NCI-H1417 treated with DMSO at 0.1 percent for 48 hours (cell line): ENCODE data around the gene GCH1.
"Not testable (repeated sequence)": the region's sequence is repeated elsewhere in the genome, so short reads cannot be mapped to it uniquely, and the experiment has no call there.

Experiments used
- DNase-seq: peaks from one replicate; lab custom pipeline; 2025; lab: John Stamatoyannopoulos, UW

Gene GCH1

GRCh38 chr14:54908190-54908589 lies 5.6 kb upstream of the GCH1 start:
- DNase-seq, result no peak

- DNase-seq, result no peak
Observed at GRCh38 chr14:54906075-54906474, 3.4 kb upstream of the GCH1 start.

DNA sequence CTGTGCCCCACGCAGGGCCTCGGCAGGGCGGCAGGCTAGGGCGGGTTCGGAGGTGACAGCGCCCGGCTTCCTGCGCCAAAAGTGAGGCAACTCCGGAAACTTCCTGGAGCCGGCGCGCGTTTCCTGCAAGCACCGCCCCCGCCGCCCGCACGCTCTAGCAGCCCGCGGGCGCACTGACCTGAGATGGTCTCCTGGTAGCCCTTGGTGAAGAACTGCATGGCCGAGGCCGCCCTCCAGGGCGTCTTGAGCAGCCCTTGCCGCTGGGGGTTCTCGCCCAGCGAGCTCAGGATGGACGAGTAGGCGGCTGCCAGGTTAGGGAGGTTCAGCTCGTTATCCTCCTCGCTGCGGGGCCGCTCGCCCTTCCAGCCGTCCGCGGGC lies 494 bp downstream of the GCH1 start:
- DNase-seq, result no peak

- no peak for DNase-seq
Observed at GRCh38 chr14:54901380-54902142, 1.1 kb downstream of the GCH1 start.

DNA sequence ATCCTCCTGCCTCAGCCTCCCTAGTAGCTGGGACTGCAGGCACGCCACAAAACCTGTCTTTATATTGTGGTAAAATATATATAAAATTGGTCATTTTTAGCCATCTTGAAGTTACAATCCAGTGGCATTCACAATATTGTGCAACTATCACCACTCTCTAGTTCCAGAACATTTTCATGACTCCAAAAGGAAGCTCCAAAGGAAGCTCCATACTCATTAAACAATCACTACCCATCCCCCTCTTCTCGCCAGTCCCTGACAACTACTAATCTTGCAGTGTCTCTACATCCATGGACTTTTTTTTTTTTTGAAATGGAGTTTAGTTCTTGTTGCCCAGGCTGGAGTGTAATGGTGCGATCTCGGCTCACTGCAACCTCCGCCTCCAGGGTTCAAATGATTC lies 3.1 kb downstream of the GCH1 start:
- no peak for DNase-seq

GRCh38 chr14:54897809-54898555 lies 4.6 kb downstream of the GCH1 start:
- DNase-seq, result not testable (repeated sequence)

- no peak for DNase-seq
Observed at GRCh38 chr14:54895683-54896082, 6.9 kb downstream of the GCH1 start.

DNA sequence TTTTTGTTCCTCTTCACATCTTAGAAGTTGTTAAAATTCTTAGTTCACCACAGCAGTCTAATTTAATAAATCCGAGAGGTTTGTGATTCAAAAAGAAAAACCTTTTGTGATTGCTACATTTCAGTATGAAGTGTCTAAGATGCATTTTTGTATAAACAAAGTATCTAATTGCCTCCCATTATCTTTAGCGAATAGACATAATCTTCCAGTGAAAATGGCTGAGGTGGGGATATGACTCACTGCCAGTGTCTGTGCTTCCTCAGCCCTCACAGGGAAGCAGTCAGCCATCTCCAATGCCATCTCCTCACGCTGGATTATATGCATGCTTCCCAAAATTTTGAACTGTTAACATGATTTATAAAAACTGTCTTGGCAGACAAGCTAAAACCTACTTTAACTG lies 7.6 kb downstream of the GCH1 start:
- no peak for DNase-seq

- DNase-seq, result no peak
Observed at GRCh38 chr14:54893151-54893760, 9.4 kb downstream of the GCH1 start.

DNA sequence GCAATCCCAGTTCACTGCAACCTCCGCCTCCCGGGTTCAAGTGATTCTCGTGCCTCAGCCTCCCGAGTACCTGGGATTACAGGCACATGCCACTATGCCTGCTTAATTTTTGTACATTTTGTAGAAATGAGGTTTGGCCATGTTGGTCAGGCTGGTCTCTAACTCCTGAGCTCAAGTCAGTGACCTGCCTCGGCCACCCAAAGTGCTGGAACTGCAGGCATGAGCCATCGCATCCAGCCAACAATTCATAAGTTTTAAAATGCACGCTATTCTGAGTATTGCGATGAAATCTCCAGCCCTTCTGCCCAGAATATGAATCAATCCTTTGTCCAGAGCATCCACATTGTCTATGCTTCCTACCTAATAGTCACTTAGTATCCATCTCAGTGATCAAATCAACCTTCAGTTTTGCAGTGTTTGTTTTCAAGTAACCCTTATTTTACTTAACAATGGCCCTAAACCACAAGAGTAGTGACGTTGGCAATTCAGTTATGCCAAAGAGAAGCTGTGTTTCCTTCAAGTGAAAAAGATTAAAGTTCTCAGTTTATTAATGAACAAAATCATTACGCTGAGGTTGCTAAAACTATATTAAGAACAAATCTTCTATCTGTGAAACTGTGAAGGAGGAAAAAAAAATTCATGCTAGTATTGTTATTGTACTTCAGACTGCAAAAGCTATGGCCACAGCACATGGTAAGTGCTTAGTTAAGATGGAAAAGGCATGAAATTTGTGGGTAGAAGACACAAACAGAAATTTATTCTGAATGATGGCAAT lies 11.0 kb downstream of the GCH1 start:
- DNase-seq, result no peak

DNA sequence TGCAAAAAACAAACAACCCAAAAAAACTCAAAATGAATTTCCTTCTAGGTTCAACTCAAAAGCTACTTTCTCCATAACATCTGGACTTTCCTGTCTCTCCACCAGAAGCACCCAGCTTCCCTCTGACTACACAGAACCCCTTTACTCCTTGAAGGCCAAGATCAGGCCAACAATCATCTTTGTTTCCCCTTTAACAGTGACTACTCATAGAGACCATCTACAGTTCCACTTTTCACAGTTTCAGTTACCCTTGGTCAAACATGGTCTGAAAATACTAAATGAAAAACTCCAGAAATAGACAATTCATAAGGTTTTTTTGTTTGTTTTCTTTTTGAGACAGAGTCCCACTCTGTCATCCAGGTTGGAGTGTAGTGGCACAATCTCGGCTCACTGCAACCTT lies 11.8 kb downstream of the GCH1 start:
- no peak for DNase-seq

GRCh38 chr14:54889919-54890318 lies 12.7 kb downstream of the GCH1 start:
- no peak for DNase-seq

- no peak for DNase-seq
Observed at GRCh38 chr14:54882521-54882920, 20.1 kb downstream of the GCH1 start.

DNA sequence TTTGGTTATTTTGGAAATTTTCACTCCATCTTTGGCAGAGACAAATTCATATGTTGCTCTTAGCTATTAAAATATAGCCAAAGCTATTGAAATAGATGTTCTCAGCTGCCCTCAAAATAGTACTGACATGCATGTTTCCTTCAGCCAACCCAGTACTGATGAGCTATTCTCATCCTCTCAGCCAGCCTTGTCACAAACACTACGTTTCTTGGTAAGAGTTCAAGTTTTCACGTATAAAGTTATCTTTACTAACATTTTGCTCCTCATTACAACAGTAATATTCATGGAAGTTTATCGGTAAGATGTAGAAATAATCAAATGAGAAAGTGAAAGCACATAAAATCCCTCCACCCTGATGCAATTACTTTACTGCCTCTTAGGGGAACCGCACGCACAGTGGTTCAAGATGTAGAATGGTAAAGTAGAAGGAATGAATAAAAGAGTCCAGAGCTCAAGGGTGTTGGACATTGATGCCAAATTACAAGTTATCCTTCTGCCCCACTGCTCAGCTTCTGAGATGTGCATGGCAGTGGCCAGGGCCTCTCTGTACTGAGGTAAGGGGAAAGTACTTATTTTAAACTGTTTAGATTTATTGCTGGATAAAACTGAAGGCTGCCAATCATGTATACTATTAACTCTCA lies 20.7 kb downstream of the GCH1 start:
- no peak for DNase-seq

DNA sequence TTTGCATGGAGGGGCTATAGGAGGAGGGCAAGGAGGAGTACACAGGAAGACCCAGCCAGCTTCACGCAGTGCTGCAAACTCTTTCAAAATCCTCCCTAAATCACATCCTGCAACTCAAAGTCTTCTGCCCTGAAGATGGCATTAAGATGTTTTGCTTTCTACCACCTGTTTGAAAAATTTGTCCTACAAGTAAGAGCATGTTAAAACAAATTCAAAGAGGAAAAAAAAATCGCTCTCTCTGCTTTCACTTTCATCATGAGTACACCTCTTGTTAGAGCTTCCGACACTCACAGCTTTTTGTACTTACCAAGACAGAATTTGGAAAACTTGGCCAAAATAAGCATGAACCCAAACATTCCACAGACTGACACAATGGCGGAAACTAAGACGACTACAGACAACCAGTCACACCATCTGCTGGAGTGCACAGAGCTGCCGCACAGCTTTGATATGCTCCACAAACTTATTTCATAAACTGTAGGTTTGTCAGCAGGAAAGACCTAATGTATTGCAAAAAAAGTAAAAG lies 21.3 kb downstream of the GCH1 start:
- DNase-seq, result no peak

DNA sequence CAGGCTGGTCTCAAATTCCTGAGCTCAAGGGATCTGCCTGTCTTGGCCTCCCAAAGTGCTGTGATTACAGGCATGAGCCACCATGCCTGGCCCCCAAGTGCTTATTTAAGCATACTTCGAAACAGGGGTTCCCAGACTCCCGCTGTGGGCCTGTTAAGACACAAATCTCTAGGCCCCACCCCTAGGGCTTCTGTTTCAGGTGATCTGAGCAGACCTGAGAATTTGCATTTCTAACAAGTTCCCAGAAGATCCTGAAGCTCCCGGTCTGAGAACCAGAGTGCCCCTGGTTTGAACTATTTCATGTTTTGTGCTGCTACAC lies 25.0 kb downstream of the GCH1 start:
- no peak for DNase-seq

DNA sequence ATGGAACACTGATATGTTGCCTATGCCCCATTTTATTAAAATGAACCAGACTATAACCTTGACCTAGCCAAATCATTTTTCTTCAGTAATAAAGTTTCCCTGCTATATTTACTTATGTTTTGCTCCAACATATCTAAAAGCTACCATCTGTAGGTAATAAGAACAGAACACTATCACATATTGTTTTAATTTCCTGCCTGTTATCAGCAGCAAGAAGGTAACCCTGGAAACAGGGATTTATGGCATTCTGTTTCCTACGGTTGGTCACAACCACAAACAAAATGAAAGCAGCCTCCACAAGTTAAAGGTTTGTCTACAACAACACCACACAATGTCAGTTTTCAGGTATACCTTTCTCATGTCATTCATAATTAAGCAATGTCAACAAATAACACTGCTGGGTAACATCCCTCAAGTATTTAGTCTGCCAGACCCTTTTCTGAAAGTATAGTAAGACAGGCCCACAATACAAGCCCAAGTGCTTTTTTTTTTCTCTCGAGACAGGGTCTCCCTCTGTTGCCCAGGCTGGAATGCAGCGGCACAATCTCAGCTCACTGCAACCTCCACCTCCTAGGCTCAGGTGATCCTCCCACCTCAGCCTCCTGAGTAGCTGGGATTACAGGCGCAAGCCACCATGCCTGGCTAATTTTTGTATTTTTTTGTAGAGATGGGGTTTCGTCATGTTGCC lies 25.5 kb downstream of the GCH1 start:
- DNase-seq, result no peak

- DNase-seq, result not testable (repeated sequence)
Observed at GRCh38 chr14:54875648-54876047, 27.0 kb downstream of the GCH1 start.

DNA sequence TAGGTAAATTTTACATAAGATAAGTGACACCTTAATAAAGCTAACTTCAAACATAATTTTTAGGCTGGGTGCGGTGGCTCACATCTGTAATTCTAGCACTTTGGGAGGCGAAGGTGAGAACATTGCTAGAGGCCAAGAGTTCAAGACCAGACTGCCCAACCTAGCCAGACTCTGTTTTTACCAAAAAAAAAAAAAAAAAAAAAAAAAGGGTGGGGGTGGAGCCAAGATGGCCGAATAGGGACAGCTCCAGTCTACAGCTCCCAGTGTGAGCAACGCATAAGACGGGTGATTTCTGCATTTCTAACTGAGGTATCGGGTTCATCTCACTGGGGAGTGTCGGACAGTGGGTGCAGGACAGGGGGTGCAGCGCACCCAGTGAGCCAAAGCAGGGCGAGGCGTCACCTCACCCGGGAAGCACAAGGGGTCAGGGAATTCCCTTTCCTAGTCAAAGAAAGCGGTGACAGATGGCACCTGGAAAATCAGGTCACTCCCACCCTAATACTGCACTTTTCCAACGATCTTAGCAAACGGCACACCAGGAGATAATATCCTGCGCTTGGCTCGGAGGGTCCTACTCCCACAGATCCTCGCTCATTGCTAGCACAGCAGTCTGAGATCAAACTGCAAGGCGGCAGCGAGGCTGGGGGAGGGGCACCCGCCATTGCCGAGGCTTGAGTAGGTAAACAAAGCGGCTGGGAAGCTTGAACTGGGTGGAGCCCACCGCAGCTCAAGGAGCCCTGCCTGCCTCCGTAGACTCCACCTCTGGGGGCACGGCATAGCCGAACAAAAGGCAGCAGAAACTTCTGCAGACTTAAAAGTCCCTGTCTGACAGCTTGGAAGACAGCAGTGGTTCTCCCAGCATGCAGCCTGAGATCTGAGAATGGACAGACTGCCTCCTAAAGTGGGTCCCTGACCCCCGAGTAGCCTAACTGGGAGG lies 32.2 kb downstream of the GCH1 start:
- not testable (repeated sequence) for DNase-seq

DNA sequence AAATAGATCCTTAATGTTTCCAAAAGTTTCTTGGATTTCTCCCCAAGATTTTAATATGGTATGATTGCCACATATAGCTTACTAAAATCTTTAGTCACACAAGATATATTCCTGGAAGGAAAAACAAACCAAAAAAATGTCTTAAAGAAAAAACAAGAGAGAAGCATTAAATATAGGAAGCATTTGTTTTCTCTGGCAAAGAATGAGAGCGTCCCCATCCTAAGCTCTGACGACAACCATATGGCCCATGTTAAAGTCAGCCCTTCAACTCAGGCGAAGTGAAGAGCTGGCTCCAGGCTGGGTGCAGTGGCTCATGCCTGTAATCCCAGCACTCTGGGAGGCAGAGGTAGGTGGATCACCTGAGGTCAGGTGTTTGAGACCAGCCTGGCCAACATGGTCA lies 35.6 kb downstream of the GCH1 start:
- no peak for DNase-seq
